IgD-negative memory B cell (primary cell): ENCODE measurements around the gene KIR3DL3. TPM values are rescaled to one million over a fixed set of nuclear protein-coding genes. Genes with fewer than 3 reads are reported as not detected.
A peak's percentile ranks its signal among the peaks of the same experiment; 100 is the strongest.
"Not testable (repeated sequence)": the region's sequence is repeated elsewhere in the genome, so short reads cannot be mapped to it uniquely, and the experiment has no call there.

Source experiments
- H3K27ac Mint-ChIP-seq, 3 donors: one replicate each; pipeline ENCODE4 v1.8.0; 2020 to 2022; ENCODE audit warnings: mild to moderate bottlenecking in 3 of 3, mixed read lengths in 3 of 3, moderate library complexity in 1 of 3
- H3K27me3 Mint-ChIP-seq: one replicate; pipeline ENCODE4 v1.8.0; 2021; ENCODE audit warnings: mixed read lengths
- H3K36me3 Mint-ChIP-seq: one replicate; pipeline ENCODE4 v1.8.0; 2020; ENCODE audit warnings: mild to moderate bottlenecking, mixed read lengths
- H3K4me1 Mint-ChIP-seq, 3 donors: one replicate each; pipeline ENCODE4 v1.8.0; 2020 to 2022; ENCODE audit warnings: mixed read lengths in 3 of 3, mild to moderate bottlenecking in 1 of 3
- H3K4me3 Mint-ChIP-seq, 4 donors: one replicate each; pipeline ENCODE4 v1.8.0; 2020 to 2022; ENCODE audit warnings: mild to moderate bottlenecking in 4 of 4, mixed read lengths in 4 of 4, moderate library complexity in 3 of 4
- H3K9me3 Mint-ChIP-seq, 3 donors: one replicate each; pipeline ENCODE4 v1.8.0; 2020 to 2021; ENCODE audit warnings: mixed read lengths in 3 of 3, mild to moderate bottlenecking in 1 of 3
- polyA plus RNA-seq: library from polyadenylated mRNA; unstranded; fragments of 300-500 nt; fragmentation: Illumina TruSeq; gene quantifications from one replicate; pipeline ENCODE4 v1.2.3, GENCODE V29; 2021

KIR3DL3 gene
- polyA plus RNA-seq, 1 donor from 2014 or later = not detected

DNA sequence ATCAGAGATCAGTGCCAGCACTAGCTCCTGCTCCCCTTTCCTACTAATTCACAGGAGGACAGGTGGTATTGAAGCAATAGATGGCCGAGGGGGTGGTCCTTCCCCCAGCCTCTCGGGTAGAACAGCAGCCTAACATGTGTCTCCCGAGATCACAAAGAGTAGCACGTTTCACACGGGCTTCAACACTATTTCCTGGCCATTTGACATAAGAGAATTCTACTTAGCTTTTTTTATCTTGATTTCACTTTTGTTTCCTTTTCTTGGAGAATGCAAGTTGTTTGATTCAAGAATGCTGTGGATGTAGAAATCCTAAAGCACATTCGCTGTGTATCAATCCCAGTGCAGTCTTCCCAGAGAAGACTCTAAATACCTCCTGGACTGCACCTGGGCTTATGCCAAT lies 26.0 kb downstream of the KIR3DL3 start:
- not testable (repeated sequence) for H3K4me3 Mint-ChIP-seq, H3K36me3 Mint-ChIP-seq, H3K27ac Mint-ChIP-seq, H3K4me1 Mint-ChIP-seq, H3K9me3 Mint-ChIP-seq
- peaks cover 14% of the 10 kb centered on the region for H3K27me3 Mint-ChIP-seq

DNA sequence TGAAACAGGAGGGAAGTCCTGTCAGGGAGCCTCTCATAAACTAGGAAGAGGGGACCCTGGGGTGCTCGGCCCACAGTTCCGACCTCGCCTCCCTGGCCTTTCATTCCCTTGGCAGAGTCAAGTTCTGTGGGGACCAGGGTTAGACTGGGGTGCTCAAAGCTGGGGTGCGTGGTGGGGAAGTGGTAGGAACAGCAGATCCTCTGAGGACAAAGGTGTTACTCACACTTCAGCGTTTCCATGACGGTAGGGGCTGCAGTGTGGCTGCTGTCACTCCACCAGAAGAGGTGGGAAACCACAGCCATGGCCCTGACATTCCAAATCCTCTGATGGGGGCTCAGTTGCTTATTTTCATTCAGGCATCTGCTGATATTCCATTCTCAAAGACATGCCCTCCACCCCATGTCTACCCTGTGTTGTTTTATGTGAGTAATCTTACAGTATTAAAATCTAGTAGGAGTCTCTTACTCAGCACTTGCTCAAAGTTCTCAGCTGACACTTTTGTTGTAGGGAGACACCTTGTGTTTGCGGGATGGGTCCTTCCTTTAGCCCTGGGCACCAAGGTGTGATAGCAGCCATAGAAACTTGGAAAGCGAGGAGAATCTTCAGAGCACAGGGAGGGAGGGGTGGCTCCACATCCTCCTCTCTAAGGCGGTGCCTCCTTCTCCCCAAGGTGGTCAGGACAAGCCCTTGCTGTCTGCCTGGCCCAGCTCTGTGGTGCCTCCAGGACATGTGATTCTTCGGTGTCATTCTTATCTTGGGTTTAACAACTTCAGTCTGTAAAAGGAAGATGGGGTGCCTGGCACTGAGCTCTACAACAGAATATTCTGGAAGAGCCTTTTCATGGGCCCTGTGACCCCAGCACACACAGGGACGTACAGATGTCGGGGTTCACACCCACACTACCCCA lies 32.2 kb downstream of the KIR3DL3 start:
- H3K9me3 Mint-ChIP-seq = not testable (repeated sequence)

GRCh38 chr19:54758577-54758976 lies 34.3 kb downstream of the KIR3DL3 start:
- not testable (repeated sequence) for H3K27ac Mint-ChIP-seq, H3K9me3 Mint-ChIP-seq, H3K4me3 Mint-ChIP-seq, H3K4me1 Mint-ChIP-seq, H3K36me3 Mint-ChIP-seq, H3K27me3 Mint-ChIP-seq

More for the DNA sequence above, 32.2 kb downstream of the KIR3DL3 start:
- not testable (repeated sequence) for H3K4me1 Mint-ChIP-seq, H3K27me3 Mint-ChIP-seq, H3K4me3 Mint-ChIP-seq, H3K27ac Mint-ChIP-seq, H3K36me3 Mint-ChIP-seq

DNA sequence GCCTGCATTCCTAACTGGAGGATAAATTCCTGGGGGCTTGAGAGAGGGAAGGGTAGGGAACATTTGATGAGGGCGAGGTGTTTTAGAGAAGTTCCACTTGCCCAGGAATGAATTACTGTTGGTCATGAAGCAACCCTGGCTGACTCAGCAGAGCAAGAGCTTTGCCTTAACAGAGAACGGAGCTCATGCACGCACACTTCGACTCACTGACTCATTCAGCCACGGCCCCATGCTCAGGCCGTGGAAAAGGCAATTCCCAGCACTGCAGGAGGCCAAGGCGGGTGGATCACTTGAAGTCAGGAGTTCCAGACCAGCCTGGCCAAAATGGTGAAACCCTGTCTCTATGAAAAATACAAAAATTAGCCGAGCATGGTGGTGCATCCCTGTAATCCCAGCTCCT lies 40.0 kb downstream of the KIR3DL3 start:
- H3K36me3 Mint-ChIP-seq, H3K9me3 Mint-ChIP-seq, H3K4me1 Mint-ChIP-seq, H3K4me3 Mint-ChIP-seq, H3K27ac Mint-ChIP-seq: not testable (repeated sequence)
- peaks cover 14% of the 10 kb centered on the region for H3K27me3 Mint-ChIP-seq

DNA sequence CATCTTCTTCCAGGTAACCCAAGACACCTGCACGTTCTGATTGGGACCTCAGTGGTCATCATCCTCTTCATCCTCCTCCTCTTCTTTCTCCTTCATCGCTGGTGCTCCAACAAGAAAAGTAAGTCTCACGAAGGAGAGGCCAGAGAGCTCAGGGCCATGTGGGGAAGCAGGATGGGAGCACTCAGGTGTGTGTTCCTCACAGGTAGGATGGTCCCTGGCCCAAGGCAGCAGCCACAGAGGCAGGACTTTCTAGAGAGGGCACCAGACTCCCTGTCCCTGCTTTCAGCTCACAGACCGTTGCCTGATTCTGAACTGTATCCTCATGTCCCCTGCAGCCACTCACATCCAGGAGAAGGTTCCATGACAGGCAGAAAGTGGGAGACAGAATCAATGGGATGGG lies 42.2 kb downstream of the KIR3DL3 start:
- H3K9me3 Mint-ChIP-seq, H3K27ac Mint-ChIP-seq, H3K4me3 Mint-ChIP-seq, H3K36me3 Mint-ChIP-seq, H3K4me1 Mint-ChIP-seq: not testable (repeated sequence)
- peaks cover 12% of the 10 kb centered on the region for H3K27me3 Mint-ChIP-seq

DNA sequence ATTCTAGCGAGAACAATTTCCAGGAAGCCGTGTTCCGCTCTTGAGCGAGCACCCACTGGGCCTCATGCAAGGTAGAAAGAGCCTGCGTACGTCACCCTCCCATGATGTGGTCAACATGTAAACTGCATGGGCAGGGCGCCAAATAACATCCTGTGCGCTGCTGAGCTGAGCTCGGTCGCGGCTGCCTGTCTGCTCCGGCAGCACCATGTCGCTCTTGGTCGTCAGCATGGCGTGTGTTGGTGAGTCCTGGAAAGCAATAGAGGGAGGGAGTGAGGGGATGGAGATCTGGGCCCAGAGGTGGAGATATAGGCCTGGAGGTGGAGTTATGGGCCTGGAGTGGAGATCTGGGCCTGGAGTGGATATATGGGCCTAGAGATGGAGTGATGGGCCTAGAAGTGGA lies 45.4 kb downstream of the KIR3DL3 start, which contains the start of gene KIR2DL1:
KIR2DL1 (plus strand) TSS at position 148 of the 400 bp plus-strand sequence; CDS start at position 206, 58 bp downstream.
- not testable (repeated sequence) for H3K9me3 Mint-ChIP-seq, H3K4me1 Mint-ChIP-seq, H3K36me3 Mint-ChIP-seq, H3K27ac Mint-ChIP-seq
- Mint-ChIP-seq H3K4me3 (peak within 1 kb of the TSS in 1 of 4 donors; percentile 26), H3K27me3 (peaks cover 13% of the 10 kb centered on the region)

DNA sequence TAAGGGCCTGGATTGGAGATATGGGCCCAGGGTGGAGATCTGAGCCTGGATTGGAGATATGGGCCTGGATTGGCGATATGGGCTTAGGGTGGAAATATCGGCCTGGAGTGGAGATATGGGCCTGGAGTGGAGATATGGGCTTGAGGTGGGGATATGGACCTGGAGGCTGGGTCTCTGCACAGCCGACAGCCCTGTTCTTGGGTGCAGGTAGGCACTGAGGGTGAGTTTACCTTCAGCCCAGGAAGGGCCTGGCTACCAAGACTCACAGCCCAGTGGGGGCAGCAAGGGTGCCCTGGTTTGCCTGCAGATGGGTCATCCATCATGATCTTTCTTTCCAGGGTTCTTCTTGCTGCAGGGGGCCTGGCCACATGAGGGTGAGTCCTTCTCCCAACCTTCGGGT lies 46.3 kb downstream of the KIR3DL3 start:
- not testable (repeated sequence) for H3K9me3 Mint-ChIP-seq, H3K4me3 Mint-ChIP-seq, H3K36me3 Mint-ChIP-seq, H3K4me1 Mint-ChIP-seq, H3K27me3 Mint-ChIP-seq, H3K27ac Mint-ChIP-seq

DNA sequence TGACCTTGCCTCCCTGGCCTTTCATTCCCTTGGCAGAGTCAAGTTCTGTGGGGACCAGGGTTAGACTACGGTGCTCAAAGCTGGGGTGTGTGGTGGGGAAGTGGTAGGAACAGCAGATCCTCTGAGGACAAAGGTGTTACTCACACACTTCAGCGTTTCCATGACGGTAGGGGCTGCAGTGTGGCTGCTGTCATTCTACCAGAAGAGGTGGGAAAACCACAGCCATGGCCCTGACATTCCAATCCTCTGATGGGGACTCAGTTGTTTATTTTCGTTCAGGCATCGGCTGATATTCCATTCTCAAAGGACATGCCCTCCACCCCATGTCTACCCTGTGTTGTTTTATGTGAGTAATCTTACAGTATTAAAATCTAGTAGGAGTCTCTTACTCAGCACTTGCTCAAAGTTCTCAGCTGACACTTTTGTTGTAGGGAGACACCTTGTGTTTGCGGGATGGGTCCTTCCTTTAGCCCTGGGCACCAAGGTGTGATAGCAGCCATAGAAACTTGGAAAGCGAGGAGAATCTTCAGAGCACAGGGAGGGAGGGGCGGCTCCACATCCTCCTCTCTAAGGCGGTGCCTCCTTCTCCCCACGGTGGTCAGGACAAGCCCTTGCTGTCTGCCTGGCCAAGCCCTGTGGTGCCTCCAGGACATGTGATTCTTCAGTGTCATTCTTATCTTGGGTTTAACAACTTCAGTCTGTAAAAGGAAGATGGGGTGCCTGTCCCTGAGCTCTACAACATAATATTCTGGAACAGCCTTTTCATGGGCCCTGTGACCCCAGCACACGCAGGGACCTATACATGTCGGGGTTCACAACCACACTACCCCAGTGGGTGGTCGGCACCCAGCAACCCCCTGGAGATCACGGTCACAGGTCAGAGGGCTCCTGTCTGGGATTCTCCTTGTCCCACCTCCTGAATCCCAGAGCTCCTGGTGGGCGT lies 47.0 kb downstream of the KIR3DL3 start:
- H3K36me3 Mint-ChIP-seq, H3K27ac Mint-ChIP-seq, H3K4me3 Mint-ChIP-seq, H3K27me3 Mint-ChIP-seq, H3K4me1 Mint-ChIP-seq, H3K9me3 Mint-ChIP-seq: not testable (repeated sequence)

DNA sequence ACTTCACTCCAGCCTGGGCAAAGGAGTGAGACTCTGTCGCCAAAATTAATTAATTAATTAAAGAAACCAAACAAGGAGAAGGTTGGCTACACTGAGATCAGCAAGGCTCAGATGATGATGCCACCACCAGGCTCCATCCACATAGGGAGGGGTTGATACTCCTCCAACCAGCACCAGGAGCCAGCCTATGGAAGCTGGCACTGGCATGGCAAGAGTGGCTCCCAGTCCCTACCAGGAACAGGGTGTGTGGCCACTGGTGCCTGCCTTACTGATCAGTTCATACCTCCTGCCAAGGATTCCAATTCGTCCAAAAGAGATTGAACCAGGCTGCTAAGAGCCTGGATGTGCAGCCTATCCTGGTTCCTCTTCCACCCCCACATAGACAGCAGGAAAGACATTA lies 48.4 kb downstream of the KIR3DL3 start:
- not testable (repeated sequence) for H3K36me3 Mint-ChIP-seq, H3K27me3 Mint-ChIP-seq, H3K27ac Mint-ChIP-seq, H3K4me3 Mint-ChIP-seq, H3K9me3 Mint-ChIP-seq, H3K4me1 Mint-ChIP-seq

GRCh38 chr19:54775095-54775815 lies 51.0 kb downstream of the KIR3DL3 start:
- not testable (repeated sequence) for H3K9me3 Mint-ChIP-seq, H3K36me3 Mint-ChIP-seq, H3K27me3 Mint-ChIP-seq, H3K4me3 Mint-ChIP-seq, H3K27ac Mint-ChIP-seq, H3K4me1 Mint-ChIP-seq

- H3K27ac Mint-ChIP-seq, H3K9me3 Mint-ChIP-seq, H3K27me3 Mint-ChIP-seq, H3K36me3 Mint-ChIP-seq, H3K4me1 Mint-ChIP-seq, H3K4me3 Mint-ChIP-seq: not testable (repeated sequence)
Observed at GRCh38 chr19:54775830-54776229, 51.6 kb downstream of the KIR3DL3 start.

DNA sequence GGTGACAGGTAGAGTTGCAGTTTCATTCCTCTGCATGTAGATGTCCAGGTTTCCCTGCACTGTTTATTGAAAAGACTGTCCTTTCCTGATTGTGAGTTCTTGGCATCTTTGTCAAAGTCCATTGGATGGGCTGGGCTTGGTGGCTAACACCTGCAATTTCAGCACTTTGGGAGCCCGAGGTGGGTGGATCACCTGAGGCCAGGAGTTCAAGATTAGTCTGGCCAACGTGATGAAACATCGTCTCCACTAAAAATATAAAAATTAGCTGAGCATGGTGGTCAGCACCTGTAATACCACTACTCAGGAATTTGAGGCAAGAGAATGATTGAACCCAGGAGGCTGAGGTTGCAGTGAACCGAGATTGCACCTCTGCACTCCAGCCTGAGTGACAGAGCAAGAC lies 53.6 kb downstream of the KIR3DL3 start:
- not testable (repeated sequence) for H3K27ac Mint-ChIP-seq, H3K4me1 Mint-ChIP-seq, H3K36me3 Mint-ChIP-seq, H3K4me3 Mint-ChIP-seq, H3K9me3 Mint-ChIP-seq
- H3K27me3 Mint-ChIP-seq = peaks cover 11% of the 10 kb centered on the region

DNA sequence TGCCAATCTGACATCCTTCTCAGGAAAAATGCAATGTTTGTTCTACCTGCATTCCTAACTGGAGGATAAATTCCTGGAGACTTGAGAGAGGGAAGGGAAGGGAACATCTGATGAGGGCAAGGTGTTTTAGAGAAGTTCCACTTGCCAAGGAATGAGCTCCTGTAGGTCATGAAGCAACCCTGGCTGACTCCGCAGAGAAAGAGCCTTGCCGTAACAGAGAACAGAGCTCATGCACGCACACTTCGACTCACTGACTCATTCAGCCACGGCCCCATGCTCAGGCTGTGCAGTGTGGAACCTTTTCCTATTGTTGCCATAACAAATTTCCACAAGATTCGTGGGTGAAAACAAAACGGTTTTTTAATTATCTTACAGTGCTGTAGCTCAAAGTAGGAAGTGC lies 54.7 kb downstream of the KIR3DL3 start:
- not testable (repeated sequence) for H3K27ac Mint-ChIP-seq, H3K9me3 Mint-ChIP-seq, H3K4me3 Mint-ChIP-seq, H3K36me3 Mint-ChIP-seq, H3K4me1 Mint-ChIP-seq
- H3K27me3 Mint-ChIP-seq = peaks cover 13% of the 10 kb centered on the region

DNA sequence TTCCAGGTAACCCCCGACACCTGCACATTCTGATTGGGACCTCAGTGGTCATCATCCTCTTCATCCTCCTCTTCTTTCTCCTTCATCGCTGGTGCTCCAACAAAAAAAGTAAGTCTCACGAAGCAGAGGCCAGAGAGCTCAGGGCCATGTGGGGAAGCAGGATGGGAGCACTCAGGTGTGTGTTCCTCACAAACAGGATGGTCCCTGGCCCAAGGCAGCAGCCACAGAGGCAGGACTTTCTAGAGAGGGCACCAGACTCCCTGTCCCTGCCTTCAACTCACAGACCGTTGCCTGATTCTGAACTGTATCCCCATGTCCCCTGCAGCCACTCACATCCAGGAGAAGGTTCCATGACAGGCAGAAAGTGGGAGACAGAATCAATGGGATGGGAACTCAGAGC lies 58.7 kb downstream of the KIR3DL3 start:
- not testable (repeated sequence) for H3K27ac Mint-ChIP-seq, H3K36me3 Mint-ChIP-seq, H3K9me3 Mint-ChIP-seq, H3K4me1 Mint-ChIP-seq
- Mint-ChIP-seq H3K4me3 (peak overlapping the region in 1 of 4 donors; percentile 18), H3K27me3 (peaks cover 23% of the 10 kb centered on the region)
